Upper lobe of left lung (tissue), 4 donors: ENCODE results near the gene HIVEP2.

Experiments
- CTCF ChIP-seq, 6 experiments: fragments of 450-650 bp in 4 of 6; fragments of 200-600 bp in 2 of 6; sonication (generic) in 2 of 6; IDR thresholded peaks; one replicate each; pipeline ENCODE4 v1.5.1; 2016 to 2019; ENCODE audit warnings: antibody characterized with exemption in 6 of 6
- EP300 ChIP-seq, 4 donors: sonication (generic); formaldehyde crosslinking; IDR thresholded peaks; one replicate each; pipeline ENCODE4 v1.5.1; 2017; ENCODE audit warnings: antibody characterized with exemption in 4 of 4, control low read depth in 2 of 4

- no peak for TF ChIP-seq CTCF (IDR thresholded peaks at IDR 0.05)
- no peak for TF ChIP-seq EP300 (IDR thresholded peaks at IDR 0.05)
Measured at GRCh38 chr6:142713959-142714358, 231.0 kb downstream of the HIVEP2 start.
